Type B pancreatic cell (in vitro differentiated cells): ENCODE measurements around the gene ANKRD13A. TPM values are rescaled to one million over a fixed set of nuclear protein-coding genes. Genes with fewer than 3 reads are reported as not detected.
A peak's percentile ranks its signal among the peaks of the same experiment; 100 is the strongest.

ENCODE experiments used
- DNase-seq: peaks from one replicate; pipeline ENCODE4 v3.0.0; 2021; ENCODE audit warnings: mixed read lengths; ENCODE audit not compliant: unreplicated experiment; ENCODE audit errors: extremely low spot score
- H3K27ac Mint-ChIP-seq: 2 replicates; pipeline ENCODE4 v1.8.0; 2021; ENCODE audit warnings: mild to moderate bottlenecking, mixed read lengths
- H3K27me3 Mint-ChIP-seq: 2 replicates; pipeline ENCODE4 v1.8.0; 2021; ENCODE audit warnings: mixed read lengths
- H3K36me3 Mint-ChIP-seq: 2 replicates; pipeline ENCODE4 v1.8.0; 2021; ENCODE audit warnings: mixed read lengths
- H3K4me1 Mint-ChIP-seq: one replicate; pipeline ENCODE4 v1.8.0; 2021; ENCODE audit warnings: mixed read lengths; ENCODE audit not compliant: unreplicated experiment
- H3K4me3 Mint-ChIP-seq: 2 replicates; pipeline ENCODE4 v1.8.0; 2021; ENCODE audit warnings: mild to moderate bottlenecking, mixed read lengths
- H3K9me3 Mint-ChIP-seq: 2 replicates; pipeline ENCODE4 v1.8.0; 2021; ENCODE audit warnings: mixed read lengths
- CTCF ChIP-seq: fragments of 200-600 bp; sonication (generic); conservative IDR thresholded peaks from 2 replicates; pipeline ENCODE4 v1.5.0; 2021; ENCODE audit warnings: antibody characterized with exemption, mild to moderate bottlenecking
- total RNA-seq: library from RNA; stranded (reverse); gene quantifications from 2 replicates; pipeline ENCODE4 v1.2.1, GENCODE V29; 2021; ENCODE audit warnings: low replicate concordance

Gene ANKRD13A
- total RNA-seq, 1 donor from 2014 or later = 34.6 TPM

GRCh38 chr12:110029290-110029815 lies 30.1 kb downstream of the ANKRD13A start:
- no peak for TF ChIP-seq CTCF
- Mint-ChIP-seq H3K4me1 (peaks cover 5% of the 10 kb centered on the region), H3K27me3 (no peaks in the 10 kb centered on the region), H3K9me3 (no peaks in the 10 kb centered on the region), H3K36me3 (peaks cover 39% of the 10 kb centered on the region), H3K4me3 (no peak overlapping the region), H3K27ac (no peak overlapping the region)
- DNase-seq = no peak

- H3K4me1 Mint-ChIP-seq = peaks cover 4% of the 10 kb centered on the region
- no peak for DNase-seq
- H3K27ac Mint-ChIP-seq = no peak overlapping the region
- H3K27me3 Mint-ChIP-seq = no peaks in the 10 kb centered on the region
- H3K36me3 Mint-ChIP-seq = peaks cover 39% of the 10 kb centered on the region
- H3K9me3 Mint-ChIP-seq = no peaks in the 10 kb centered on the region
- TF ChIP-seq CTCF = no peak
- no peak overlapping the region for H3K4me3 Mint-ChIP-seq
Observed at GRCh38 chr12:110033888-110034287, 34.7 kb downstream of the ANKRD13A start.

- TF ChIP-seq CTCF = no peak
- H3K27ac Mint-ChIP-seq = no peak overlapping the region
- H3K27me3 Mint-ChIP-seq = no peaks in the 10 kb centered on the region
- no peak for DNase-seq
- H3K4me1 Mint-ChIP-seq = peaks cover 12% of the 10 kb centered on the region
- H3K4me3 Mint-ChIP-seq = no peak overlapping the region
- H3K9me3 Mint-ChIP-seq = no peaks in the 10 kb centered on the region
- peaks cover 33% of the 10 kb centered on the region for H3K36me3 Mint-ChIP-seq
Observed at GRCh38 chr12:110035534-110036104, 36.4 kb downstream of the ANKRD13A start.

- no peak for DNase-seq
- Mint-ChIP-seq H3K27ac (no peak overlapping the region), H3K9me3 (no peaks in the 10 kb centered on the region), H3K4me3 (no peak overlapping the region), H3K27me3 (no peaks in the 10 kb centered on the region), H3K4me1 (peaks cover 14% of the 10 kb centered on the region), H3K36me3 (peaks cover 27% of the 10 kb centered on the region)
- TF ChIP-seq CTCF = no peak
Observed at GRCh38 chr12:110037315-110037714, 38.1 kb downstream of the ANKRD13A start.

- no peaks in the 10 kb centered on the region for H3K9me3 Mint-ChIP-seq
- no peak for TF ChIP-seq CTCF
- H3K4me1 Mint-ChIP-seq = peaks cover 22% of the 10 kb centered on the region
- H3K4me3 Mint-ChIP-seq = peak overlapping the region; percentile 7
- peak overlapping the region; percentile 94 for H3K27ac Mint-ChIP-seq
- H3K27me3 Mint-ChIP-seq = no peaks in the 10 kb centered on the region
- H3K36me3 Mint-ChIP-seq = peaks cover 23% of the 10 kb centered on the region
- DNase-seq = no peak
Observed at GRCh38 chr12:110038741-110039084, 39.5 kb downstream of the ANKRD13A start.
